ENCODE results near the gene ZNF133.
A peak's percentile ranks its signal among the peaks of the same experiment; 100 is the strongest.

The ZNF133 gene

DNA sequence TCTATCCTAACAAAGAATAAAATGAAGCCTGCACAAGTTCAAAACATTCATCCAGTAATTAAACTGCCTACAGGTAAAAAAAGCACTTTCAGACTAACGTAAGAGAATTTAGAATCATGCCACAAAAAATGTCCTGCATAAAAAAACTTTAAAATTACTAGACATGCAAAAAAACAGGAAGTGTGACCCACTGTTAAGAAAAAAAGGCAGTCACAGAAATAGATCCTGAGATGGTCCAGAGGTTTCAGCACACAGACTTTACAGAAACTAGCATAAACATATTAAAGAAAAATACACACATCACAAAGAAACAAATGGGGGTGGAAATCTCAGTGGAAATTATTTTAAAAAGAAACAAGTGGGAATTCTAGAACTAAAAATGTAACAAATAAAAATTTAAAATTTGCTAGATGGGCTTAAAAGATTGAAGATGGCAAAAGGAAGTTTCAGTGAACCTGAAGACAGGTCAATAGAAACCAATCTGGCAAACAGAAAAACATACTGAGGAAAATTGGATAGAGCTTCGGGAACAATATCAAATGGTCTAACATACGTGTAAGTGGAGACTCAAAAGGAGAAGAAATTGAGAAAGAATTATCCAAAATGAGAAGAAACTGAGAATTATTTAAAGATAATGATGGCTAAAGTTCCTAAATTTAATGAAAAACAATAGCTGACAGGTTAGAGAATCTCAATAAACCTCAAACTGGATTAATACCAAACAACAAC, 3.4 kb upstream of the ZNF133 start:
- H3K27me3 ChIP-seq (ENCODE audit: control insufficient read depth in 1 of 2, insufficient read depth in 2 of 2, low read length in 2 of 2): peaks cover 0 to 5% of the 10 kb centered on the region in 2 donors
- H3K9ac ChIP-seq (ENCODE audit: low read length in 2 of 2): no peak overlapping the region
- H3K27ac ChIP-seq (ENCODE audit: low read length): no peak overlapping the region
- peaks cover 6 to 10% of the 10 kb centered on the region in 2 donors for H3K9me3 ChIP-seq (ENCODE audit: control insufficient read depth in 2 of 2, low read length in 2 of 2)
- H3K4me3 ChIP-seq (ENCODE audit: low read length in 2 of 2): no peak overlapping the region
- no peaks in the 10 kb centered on the region for H3K36me3 ChIP-seq (ENCODE audit: control insufficient read depth in 2 of 2, insufficient read depth in 2 of 2, low read length in 2 of 2)
- H3K4me1 ChIP-seq (ENCODE audit: control insufficient read depth, insufficient read depth, low read length): peaks cover 19% of the 10 kb centered on the region

DNA sequence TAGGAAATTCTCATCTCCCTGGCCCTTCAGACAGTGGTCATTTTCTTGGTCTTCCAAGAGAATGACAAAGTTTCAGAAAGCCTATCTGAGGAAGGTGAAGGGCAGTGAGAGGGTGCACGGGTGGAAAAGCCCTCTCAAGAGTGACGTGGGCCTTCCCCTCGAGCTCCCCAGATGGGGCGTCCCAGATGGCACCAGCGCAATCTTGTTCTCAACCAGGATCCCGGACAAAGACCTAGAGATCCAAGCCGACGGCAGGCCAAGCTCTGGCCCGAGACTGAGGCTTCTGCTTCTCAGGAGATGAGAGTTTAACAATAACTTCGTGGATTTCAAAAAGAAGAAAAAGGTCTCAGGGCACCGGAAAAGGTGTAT, 797 bp upstream of the ZNF133 start:
- Histone ChIP-seq H3K27me3 (ENCODE audit: control insufficient read depth in 1 of 2, insufficient read depth in 2 of 2, low read length in 2 of 2) (peaks cover 0 to 3% of the 10 kb centered on the region in 2 donors), H3K4me3 (ENCODE audit: low read length in 2 of 2) (peak overlapping the region; percentile 96 to 97), H3K9ac (ENCODE audit: low read length in 2 of 2) (peak overlapping the region; percentile 79 to 99), H3K27ac (ENCODE audit: low read length) (peak overlapping the region; percentile 96), H3K4me1 (ENCODE audit: control insufficient read depth, insufficient read depth, low read length) (peaks cover 20% of the 10 kb centered on the region), H3K9me3 (ENCODE audit: control insufficient read depth in 2 of 2, low read length in 2 of 2) (peaks cover 6 to 10% of the 10 kb centered on the region in 2 donors), H3K36me3 (ENCODE audit: control insufficient read depth in 2 of 2, insufficient read depth in 2 of 2, low read length in 2 of 2) (peaks cover 6% of the 10 kb centered on the region in 2 donors)

DNA sequence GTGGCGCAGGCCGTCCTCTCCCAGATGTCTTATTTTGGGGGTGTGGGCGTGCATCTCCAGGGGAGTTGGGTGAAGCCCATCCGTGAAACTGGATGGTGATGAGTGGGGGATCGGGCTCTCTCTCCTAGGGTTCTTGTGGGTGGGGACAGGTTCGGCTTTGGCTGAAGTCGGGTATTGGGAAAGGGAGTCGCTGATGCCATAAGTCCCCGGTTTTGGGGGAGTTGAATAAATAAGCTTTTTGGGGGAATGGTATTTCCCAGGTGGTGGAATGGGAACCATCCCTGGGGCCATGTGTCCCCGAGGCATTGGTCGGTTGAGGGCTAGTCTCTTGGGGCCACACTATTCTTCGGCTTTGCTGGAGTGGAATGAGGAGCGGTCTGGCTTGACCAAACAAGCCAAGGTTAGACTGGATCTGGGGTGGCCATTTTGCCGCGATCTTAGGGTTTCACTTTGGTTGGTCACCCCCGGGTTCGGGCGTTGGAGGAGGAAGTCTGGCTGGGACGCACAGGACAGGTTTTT, 481 bp downstream of the ZNF133 start:
- Histone ChIP-seq H3K27me3 (ENCODE audit: control insufficient read depth in 1 of 2, insufficient read depth in 2 of 2, low read length in 2 of 2) (peaks cover 0 to 3% of the 10 kb centered on the region in 2 donors), H3K4me3 (ENCODE audit: low read length in 2 of 2) (peak overlapping the region; percentile 96 to 97), H3K27ac (ENCODE audit: low read length) (no peak overlapping the region), H3K9ac (ENCODE audit: low read length in 2 of 2) (peak overlapping the region; percentile 79 to 99), H3K36me3 (ENCODE audit: control insufficient read depth in 2 of 2, insufficient read depth in 2 of 2, low read length in 2 of 2) (peaks cover 11% of the 10 kb centered on the region in 2 donors), H3K9me3 (ENCODE audit: control insufficient read depth in 2 of 2, low read length in 2 of 2) (peaks cover 6 to 10% of the 10 kb centered on the region in 2 donors), H3K4me1 (ENCODE audit: control insufficient read depth, insufficient read depth, low read length) (peaks cover 20% of the 10 kb centered on the region)

DNA sequence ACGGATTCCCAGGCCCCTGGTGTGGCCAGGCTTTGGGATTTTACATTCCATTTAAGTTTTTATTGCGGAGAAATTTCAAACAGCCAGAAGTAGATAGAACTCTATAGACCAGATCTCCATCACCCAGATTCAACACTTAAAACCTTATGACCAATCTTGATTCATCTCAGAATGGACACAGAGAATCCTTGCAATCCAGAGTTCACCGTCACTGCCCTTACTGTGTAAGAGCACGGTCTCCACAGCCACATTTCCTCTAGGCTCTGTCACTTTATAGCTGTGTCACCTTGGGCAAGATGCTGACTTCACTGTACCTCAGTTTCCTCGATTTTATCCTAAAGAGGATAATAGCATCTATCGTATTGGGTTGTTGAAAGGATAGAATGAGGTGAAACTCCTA, 979 bp downstream of the ZNF133 start:
- Histone ChIP-seq H3K9ac (ENCODE audit: low read length in 2 of 2) (peak overlapping the region; percentile 79 to 99), H3K27me3 (ENCODE audit: control insufficient read depth in 1 of 2, insufficient read depth in 2 of 2, low read length in 2 of 2) (peaks cover 0 to under 1% of the 10 kb centered on the region in 2 donors), H3K36me3 (ENCODE audit: control insufficient read depth in 2 of 2, insufficient read depth in 2 of 2, low read length in 2 of 2) (peaks cover 11% of the 10 kb centered on the region in 2 donors), H3K4me1 (ENCODE audit: control insufficient read depth, insufficient read depth, low read length) (peaks cover 20% of the 10 kb centered on the region), H3K9me3 (ENCODE audit: control insufficient read depth in 2 of 2, low read length in 2 of 2) (peaks cover 6 to 8% of the 10 kb centered on the region in 2 donors), H3K4me3 (ENCODE audit: low read length in 2 of 2) (peak overlapping the region; percentile 96 to 97), H3K27ac (ENCODE audit: low read length) (no peak overlapping the region)

DNA sequence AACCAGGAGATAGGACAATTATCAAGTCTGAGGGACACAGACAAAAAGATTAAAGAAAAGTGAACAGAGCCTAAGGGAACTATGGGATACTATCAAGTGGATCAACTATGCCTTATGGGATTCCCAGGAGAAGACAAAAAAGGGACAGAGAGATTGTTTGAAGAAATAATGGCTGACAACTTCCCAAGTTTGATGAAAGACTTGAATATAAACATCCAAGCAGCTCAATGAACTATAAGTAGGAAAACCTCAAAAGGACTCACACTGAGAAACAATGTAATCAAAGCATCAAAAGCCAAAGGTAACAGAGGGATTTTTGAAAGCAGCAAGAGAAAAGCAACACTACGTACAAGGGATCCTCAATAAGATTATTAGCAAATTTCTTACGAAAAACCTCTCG, 11.0 kb downstream of the ZNF133 start:
- no peaks in the 10 kb centered on the region for H3K4me1 ChIP-seq (ENCODE audit: control insufficient read depth, insufficient read depth, low read length)
- no peak overlapping the region for H3K4me3 ChIP-seq (ENCODE audit: low read length in 2 of 2)
- H3K9me3 ChIP-seq (ENCODE audit: control insufficient read depth in 2 of 2, low read length in 2 of 2): no peaks in the 10 kb centered on the region
- no peak overlapping the region for H3K27ac ChIP-seq (ENCODE audit: low read length)
- no peak overlapping the region for H3K9ac ChIP-seq (ENCODE audit: low read length in 2 of 2)
- peaks cover 3 to 4% of the 10 kb centered on the region in 2 donors for H3K36me3 ChIP-seq (ENCODE audit: control insufficient read depth in 2 of 2, insufficient read depth in 2 of 2, low read length in 2 of 2)
- no peaks in the 10 kb centered on the region for H3K27me3 ChIP-seq (ENCODE audit: control insufficient read depth in 1 of 2, insufficient read depth in 2 of 2, low read length in 2 of 2)

DNA sequence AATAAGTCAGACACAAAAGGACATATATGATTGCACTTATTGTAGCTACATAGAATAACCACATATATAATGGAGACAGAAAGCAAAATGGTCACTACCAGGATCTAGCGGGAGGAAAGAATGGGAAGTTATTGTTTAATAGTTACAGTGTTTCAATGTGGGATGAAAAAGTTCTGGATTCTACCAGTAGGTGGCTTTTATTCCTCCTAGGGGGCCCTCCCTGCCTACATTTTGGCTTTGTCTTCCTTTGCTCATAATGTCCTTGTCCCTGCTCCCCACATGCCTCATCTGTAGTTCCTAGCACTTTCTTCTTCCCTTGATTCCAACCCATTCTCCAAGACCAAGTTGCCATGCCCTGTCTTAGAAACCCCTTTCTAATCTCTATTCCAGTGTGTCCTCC, 16.3 kb downstream of the ZNF133 start:
- Histone ChIP-seq H3K4me3 (ENCODE audit: low read length in 2 of 2) (no peak overlapping the region), H3K27ac (ENCODE audit: low read length) (no peak overlapping the region), H3K36me3 (ENCODE audit: control insufficient read depth in 2 of 2, insufficient read depth in 2 of 2, low read length in 2 of 2) (peaks cover 7 to 18% of the 10 kb centered on the region in 2 donors), H3K9me3 (ENCODE audit: control insufficient read depth in 2 of 2, low read length in 2 of 2) (no peaks in the 10 kb centered on the region), H3K27me3 (ENCODE audit: control insufficient read depth in 1 of 2, insufficient read depth in 2 of 2, low read length in 2 of 2) (no peaks in the 10 kb centered on the region), H3K4me1 (ENCODE audit: control insufficient read depth, insufficient read depth, low read length) (no peaks in the 10 kb centered on the region), H3K9ac (ENCODE audit: low read length in 2 of 2) (no peak overlapping the region)

DNA sequence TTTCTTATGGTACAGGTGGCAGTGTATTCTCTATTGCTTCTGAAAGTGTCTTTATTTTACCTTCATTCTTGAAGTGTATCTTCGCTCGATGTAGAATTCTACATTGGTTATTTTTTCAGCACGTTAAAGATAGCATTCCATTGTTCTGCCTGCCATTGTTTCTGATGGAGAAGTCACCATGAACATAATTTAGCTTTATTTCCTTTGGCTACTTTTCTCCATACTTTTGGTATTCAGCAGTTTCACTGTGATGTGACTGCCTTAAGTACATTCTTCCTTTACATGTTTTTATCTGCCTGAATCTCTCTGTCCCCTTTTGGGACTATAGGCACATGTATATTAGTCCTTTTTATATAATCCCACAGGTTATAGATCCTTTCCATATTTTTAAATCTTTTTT, 19.0 kb downstream of the ZNF133 start:
- Histone ChIP-seq H3K27me3 (ENCODE audit: control insufficient read depth in 1 of 2, insufficient read depth in 2 of 2, low read length in 2 of 2) (no peaks in the 10 kb centered on the region), H3K36me3 (ENCODE audit: control insufficient read depth in 2 of 2, insufficient read depth in 2 of 2, low read length in 2 of 2) (peaks cover 7 to 21% of the 10 kb centered on the region in 2 donors), H3K4me1 (ENCODE audit: control insufficient read depth, insufficient read depth, low read length) (no peaks in the 10 kb centered on the region), H3K27ac (ENCODE audit: low read length) (no peak overlapping the region), H3K9ac (ENCODE audit: low read length in 2 of 2) (no peak overlapping the region), H3K9me3 (ENCODE audit: control insufficient read depth in 2 of 2, low read length in 2 of 2) (no peaks in the 10 kb centered on the region), H3K4me3 (ENCODE audit: low read length in 2 of 2) (no peak overlapping the region)

DNA sequence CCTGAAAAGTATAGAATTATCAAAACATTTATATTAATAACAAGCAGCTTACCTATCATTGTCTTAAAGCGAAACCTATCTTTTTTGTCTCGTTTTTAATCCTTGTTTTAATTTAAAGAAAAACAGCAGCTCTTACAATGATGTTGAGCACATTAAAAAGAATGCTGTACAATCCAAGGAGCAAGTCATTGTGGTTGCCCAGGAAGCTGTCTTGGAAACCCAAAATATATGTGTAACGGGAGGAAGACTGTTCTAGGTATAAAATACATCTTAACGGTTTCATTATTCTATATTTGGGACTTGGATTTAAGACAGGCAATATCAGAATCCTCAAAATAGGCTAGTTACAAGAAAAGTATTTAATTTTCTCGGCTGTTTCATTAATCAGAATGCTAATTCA, 21.7 kb downstream of the ZNF133 start:
- H3K4me1 ChIP-seq (ENCODE audit: control insufficient read depth, insufficient read depth, low read length): no peaks in the 10 kb centered on the region
- H3K36me3 ChIP-seq (ENCODE audit: control insufficient read depth in 2 of 2, insufficient read depth in 2 of 2, low read length in 2 of 2): peaks cover 14 to 30% of the 10 kb centered on the region in 2 donors
- H3K27me3 ChIP-seq (ENCODE audit: control insufficient read depth in 1 of 2, insufficient read depth in 2 of 2, low read length in 2 of 2): no peaks in the 10 kb centered on the region
- H3K9me3 ChIP-seq (ENCODE audit: control insufficient read depth in 2 of 2, low read length in 2 of 2): no peaks in the 10 kb centered on the region
- H3K9ac ChIP-seq (ENCODE audit: low read length in 2 of 2): no peak overlapping the region
- no peak overlapping the region for H3K4me3 ChIP-seq (ENCODE audit: low read length in 2 of 2)
- no peak overlapping the region for H3K27ac ChIP-seq (ENCODE audit: low read length)

- no peaks in the 10 kb centered on the region for H3K9me3 ChIP-seq (ENCODE audit: control insufficient read depth in 2 of 2, low read length in 2 of 2)
- no peaks in the 10 kb centered on the region for H3K4me1 ChIP-seq (ENCODE audit: control insufficient read depth, insufficient read depth, low read length)
- H3K27ac ChIP-seq (ENCODE audit: low read length): no peak overlapping the region
- no peak overlapping the region for H3K4me3 ChIP-seq (ENCODE audit: low read length in 2 of 2)
- H3K27me3 ChIP-seq (ENCODE audit: control insufficient read depth in 1 of 2, insufficient read depth in 2 of 2, low read length in 2 of 2): no peaks in the 10 kb centered on the region
- H3K36me3 ChIP-seq (ENCODE audit: control insufficient read depth in 2 of 2, insufficient read depth in 2 of 2, low read length in 2 of 2): peaks cover 19 to 32% of the 10 kb centered on the region in 2 donors
- H3K9ac ChIP-seq (ENCODE audit: low read length in 2 of 2): no peak overlapping the region
Measured at GRCh38 chr20:18310592-18310991, 22.3 kb downstream of the ZNF133 start.

DNA sequence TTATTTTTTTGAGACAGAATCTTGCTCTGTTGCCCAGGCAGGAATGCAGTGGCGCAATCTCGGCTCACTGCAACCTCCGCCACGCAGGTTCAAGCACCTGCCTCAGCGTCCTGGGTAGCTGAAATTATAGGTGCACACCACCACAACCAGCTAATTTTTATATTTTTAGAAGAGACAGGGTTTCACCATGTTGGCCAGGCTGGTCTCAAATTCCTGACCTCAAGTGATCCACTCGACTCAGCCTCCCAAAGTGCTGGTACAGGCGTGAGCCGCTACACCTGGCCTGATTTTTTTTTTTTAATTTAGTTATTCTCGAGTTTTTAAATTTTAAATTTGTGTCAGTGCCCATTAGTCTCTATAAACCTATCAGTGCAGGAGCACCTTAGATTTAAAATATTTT, 24.4 kb downstream of the ZNF133 start:
- Histone ChIP-seq H3K4me1 (ENCODE audit: control insufficient read depth, insufficient read depth, low read length) (no peaks in the 10 kb centered on the region), H3K9ac (ENCODE audit: low read length in 2 of 2) (no peak overlapping the region), H3K27me3 (ENCODE audit: control insufficient read depth in 1 of 2, insufficient read depth in 2 of 2, low read length in 2 of 2) (no peaks in the 10 kb centered on the region), H3K4me3 (ENCODE audit: low read length in 2 of 2) (no peak overlapping the region), H3K27ac (ENCODE audit: low read length) (no peak overlapping the region), H3K9me3 (ENCODE audit: control insufficient read depth in 2 of 2, low read length in 2 of 2) (no peaks in the 10 kb centered on the region), H3K36me3 (ENCODE audit: control insufficient read depth in 2 of 2, insufficient read depth in 2 of 2, low read length in 2 of 2) (peaks cover 27 to 36% of the 10 kb centered on the region in 2 donors)

GRCh38 chr20:18313411-18313810, 25.1 kb downstream of the ZNF133 start:
- no peak overlapping the region for H3K9ac ChIP-seq (ENCODE audit: low read length in 2 of 2)
- peaks cover 29 to 41% of the 10 kb centered on the region in 2 donors for H3K36me3 ChIP-seq (ENCODE audit: control insufficient read depth in 2 of 2, insufficient read depth in 2 of 2, low read length in 2 of 2)

More at GRCh38 chr20:18313411-18313810, 25.1 kb downstream of the ZNF133 start:
- no peak overlapping the region for H3K4me3 ChIP-seq (ENCODE audit: low read length in 2 of 2)
- no peaks in the 10 kb centered on the region for H3K4me1 ChIP-seq (ENCODE audit: control insufficient read depth, insufficient read depth, low read length)
- H3K9me3 ChIP-seq (ENCODE audit: control insufficient read depth in 2 of 2, low read length in 2 of 2): no peaks in the 10 kb centered on the region
- H3K27me3 ChIP-seq (ENCODE audit: control insufficient read depth in 1 of 2, insufficient read depth in 2 of 2, low read length in 2 of 2): no peaks in the 10 kb centered on the region
- H3K27ac ChIP-seq (ENCODE audit: low read length): no peak overlapping the region

Data from stomach smooth muscle (tissue), 2 donors.